Stromal cell of bone marrow (primary cell): Measurements from ENCODE around the gene FAM120C.

Source experiments
- DNase-seq: peaks from one replicate; pipeline ENCODE4 v3.0.0-alpha.2; 2012; ENCODE audit warnings: low read depth

Gene FAM120C

DNA sequence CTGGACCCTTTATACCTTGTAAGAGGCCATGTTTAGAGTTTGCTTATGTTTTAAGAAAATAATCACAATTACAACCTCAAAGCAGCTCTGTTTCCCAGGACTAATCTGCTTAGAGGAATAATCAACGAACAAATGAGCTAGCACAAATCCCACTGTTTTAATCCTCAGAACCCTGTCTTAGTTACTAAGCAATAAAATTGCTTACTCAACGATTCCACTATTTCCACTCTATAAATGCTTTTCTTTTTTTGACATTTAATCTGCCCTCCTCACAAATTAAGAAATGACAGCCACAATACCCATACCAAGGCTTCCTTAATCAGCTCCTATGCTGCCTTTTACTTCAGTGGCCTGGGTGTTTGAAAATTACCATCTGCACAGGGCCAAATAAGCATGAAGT is 48.8 kb downstream of the FAM120C start:
- no peak for DNase-seq

DNA sequence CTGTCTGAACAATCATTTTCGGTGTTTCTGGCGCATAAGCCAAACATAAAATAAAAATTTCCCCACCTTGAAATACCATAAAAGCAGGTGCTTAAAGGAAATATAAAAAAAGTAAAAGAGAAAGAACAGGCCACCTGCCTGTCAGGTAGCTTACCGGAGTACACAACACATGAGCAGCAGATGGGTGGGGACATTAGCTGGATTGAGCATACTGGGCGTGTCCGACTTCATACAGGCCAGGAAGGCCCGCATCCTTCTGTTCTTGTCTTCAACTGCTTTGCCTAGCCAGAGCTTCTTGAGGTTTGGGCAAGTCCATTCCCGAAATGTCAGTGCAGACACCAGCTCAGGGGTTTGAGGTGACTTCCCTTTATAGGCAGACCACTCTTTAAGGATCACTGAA is 66.7 kb downstream of the FAM120C start:
- no peak for DNase-seq

DNA sequence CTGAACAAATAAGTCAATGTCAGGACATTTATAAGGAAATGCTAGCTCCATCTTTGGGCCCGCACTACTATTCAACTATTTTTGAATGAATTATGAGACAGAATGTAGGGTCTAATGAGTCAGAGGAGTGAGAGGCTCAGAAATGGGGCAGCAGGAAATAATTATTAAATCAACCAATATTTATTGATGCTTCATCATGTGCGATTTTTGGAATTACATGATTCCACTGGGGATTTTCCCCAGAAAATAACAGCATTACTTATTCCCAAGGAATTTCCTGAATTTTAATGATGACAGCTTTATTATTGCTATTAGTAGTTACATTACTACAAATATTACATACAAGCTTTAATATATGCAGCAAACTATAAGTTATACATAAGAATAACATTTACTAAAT is 89.5 kb downstream of the FAM120C start:
- no peak for DNase-seq

DNA sequence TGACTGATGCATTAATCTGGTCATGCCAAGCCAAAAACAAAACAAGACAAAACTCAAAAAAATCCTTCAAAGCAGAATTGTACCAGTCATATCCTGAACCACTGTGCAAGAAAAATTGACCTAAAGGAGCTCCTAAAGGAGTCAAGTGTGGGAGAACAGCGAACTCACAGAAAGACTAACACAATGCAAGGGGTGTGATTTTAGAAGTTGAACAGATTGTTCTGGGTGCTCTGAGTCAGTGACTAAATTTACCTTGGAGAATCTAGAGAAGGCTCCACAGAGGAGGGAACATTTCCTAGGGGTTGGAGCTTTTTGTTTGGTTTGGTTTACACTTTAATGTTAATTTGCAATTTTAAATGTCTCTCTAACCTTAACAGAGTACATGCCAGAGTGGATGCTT is 89.9 kb downstream of the FAM120C start:
- no peak for DNase-seq

- DNase-seq, result no peak
Measured at GRCh38 chrX:54090880-54091279, 92.2 kb downstream of the FAM120C start.

DNA sequence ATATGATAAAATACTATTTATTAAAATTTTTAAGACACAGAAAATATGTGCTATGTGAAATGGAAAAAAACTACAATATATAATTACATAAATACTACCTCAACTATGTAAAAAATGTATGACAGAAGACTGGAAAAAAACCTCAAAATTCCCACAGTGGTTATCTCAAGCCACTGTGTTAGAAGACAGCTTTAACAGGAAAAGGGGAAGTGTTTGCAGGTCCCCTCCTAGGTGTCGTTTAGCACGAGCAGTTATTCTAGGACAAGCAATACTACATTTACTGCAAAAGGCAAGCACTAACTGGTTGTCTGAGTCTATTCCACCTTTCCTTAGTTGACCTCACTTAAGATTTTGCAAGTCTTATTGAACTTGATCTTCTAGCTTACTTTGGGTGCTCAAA is 93.9 kb downstream of the FAM120C start:
- DNase-seq, result no peak

DNA sequence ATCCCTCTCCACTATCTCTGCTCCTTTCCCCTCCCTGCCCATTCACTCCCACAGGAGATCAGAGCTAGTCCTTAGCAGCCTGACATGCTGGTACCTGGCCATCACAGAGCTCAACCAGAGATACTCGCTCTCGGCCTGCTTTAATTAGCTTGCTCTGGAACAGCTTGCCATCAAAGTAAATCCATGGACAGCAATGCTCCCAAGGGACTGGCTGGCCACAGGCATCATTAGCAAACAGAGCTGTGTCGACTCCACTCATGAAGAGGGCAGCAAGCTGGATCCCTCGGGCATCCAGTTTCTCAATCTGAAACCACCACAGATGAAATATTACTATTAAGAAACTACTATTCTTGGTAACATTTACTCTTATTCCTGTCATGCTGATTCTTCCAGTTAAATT is 95.4 kb downstream of the FAM120C start:
- no peak for DNase-seq

GRCh38 chrX:54085666-54086065 is 97.4 kb downstream of the FAM120C start:
- DNase-seq, result no peak

DNA sequence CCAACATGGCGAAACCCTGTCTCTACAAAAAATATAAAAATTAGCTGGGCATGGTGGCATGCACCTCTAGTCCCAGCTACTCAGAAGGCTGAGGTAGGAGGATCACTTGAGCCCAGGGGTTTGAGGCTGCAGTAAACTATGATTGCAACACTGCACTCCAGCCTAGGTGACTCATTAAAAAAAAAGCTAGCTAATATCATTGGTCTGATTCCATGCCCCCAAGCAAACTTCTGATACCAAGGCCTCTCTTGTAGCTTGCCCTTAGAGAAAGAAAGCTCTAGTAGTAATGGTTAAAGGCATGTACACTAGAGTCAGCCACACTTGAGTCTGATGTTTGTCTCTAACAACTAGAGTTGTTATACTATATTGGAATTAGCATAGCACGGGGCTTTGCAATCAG is 106.2 kb downstream of the FAM120C start:
- no peak for DNase-seq

DNA sequence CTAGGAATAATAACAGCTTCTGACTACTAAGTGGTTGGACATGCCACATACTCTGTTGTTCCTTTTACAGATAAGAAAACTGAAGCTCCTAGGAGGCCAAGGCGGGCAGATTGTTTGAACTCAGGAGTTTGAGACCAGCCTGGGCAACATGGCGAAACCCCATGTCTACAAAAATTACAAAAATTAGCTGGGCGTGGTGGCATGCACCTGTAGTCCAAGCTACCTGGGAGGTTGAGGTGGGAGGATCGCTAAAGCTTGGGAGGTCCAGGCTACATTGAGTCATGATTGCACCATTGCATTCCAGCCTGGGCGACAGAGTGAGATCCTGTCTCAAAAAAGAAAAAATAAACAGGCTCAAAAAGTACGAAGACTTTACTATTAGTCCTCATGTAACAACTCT is 108.2 kb downstream of the FAM120C start:
- no peak for DNase-seq

DNA sequence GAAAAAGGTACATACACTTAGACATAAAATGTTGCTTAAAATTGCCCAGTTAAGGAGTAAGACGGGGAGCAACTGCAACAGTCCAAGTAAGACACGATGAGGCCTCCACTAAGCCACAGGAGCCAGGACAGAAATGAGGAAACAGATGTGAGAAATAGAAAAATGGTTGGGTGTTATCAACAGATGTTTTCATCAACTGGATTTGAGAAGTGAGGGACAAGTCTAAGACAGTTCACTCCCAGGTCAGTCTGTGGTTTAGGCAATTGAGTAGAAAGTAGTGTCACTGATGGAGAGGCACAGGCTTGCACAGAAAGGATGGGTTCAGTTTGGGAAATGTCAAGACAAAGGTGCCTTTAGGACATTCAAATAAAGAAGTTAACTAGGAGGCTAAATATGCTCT is 115.3 kb downstream of the FAM120C start:
- no peak for DNase-seq

GRCh38 chrX:54066841-54067240 is 116.2 kb downstream of the FAM120C start:
- peak; percentile 39 for DNase-seq

DNA sequence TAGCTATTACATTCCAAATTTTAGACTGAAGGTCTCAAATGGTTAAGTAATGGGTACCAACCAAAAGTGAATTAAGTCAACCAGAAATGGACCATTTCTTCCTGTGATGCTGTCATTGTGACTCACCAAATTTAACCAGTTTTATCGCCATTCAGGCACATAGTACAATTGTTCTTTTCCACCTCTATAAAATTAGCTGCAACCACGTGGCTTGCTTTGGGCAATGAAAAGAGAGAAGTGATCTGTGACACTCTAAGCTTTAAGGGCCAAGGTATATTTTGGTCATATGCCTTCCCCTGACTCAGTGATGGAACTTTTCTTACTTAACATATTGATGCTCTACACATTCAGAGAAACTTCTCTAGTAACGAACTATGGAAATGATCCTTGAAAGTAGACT is 118.5 kb downstream of the FAM120C start:
- DNase-seq, result no peak

DNA sequence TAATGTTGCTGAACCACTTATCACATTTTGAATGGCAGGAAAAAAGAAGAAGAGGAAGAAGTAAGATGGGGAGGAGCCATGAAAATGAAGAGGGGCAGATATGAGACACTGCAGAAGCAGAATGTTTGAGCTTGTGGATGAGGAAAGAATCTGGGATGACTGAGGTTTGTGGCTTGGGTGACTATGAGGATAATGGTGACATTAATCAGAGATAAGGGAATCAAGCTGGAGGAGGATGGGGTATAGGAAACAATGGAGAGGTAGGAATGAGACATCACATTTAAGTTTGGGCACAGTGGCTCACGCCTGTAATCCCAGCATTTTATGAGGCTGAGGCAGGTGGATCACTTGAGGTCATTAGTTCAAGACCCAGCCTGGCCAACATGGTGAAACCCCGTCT is 119.7 kb downstream of the FAM120C start:
- DNase-seq, result no peak

DNA sequence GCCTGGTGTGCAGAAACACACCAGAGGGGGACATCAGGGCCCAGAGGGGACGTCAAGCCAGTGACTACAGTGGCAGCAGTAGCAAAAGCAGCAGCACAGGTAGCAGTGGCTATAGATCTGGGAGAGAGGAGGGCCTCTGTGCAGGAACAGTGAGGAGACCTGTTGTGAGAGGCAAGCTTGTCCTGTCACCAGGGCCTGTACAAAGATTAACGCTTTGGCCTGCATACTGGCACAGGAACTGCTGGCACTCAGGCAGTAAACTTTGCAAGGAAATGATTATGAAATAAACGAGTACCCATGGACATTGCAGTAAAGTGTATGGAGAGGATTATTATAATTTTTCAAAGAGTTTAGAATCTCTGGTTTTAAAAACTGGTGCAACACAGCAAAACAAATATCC is 133.3 kb downstream of the FAM120C start:
- DNase-seq, result no peak

- DNase-seq, result no peak
Measured at GRCh38 chrX:54048412-54048811, 134.6 kb downstream of the FAM120C start.

DNA sequence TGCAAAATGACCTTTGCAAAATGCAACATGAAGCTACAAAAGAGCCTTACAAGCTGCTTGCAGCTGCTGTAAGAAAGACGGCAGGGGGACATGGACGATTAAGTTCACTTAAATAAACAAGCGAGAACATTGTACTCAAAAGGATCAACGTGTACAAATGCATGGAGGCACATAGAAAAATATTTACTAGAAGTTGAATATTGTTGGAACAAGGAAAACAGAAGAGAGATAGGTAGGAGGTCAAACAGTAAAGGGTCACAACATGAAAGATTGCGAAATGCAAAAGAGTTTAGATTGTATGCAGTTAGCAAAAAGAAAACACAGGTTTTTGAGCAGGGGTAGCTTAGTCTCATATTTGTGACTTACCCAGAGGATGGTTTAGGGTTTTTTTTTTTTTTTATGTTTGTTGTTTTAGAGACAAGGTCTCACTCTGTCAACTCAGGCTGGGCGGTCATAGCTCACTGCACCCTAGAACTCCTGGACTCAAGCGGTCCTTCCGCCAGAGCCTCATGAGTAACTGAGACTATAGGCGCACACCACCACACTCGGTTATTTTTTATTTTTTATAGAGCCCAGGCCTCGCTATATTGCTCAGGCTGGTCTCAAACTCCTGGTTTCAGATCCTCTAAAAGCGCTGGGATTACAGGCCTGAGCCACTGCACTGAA is 137.4 kb downstream of the FAM120C start:
- DNase-seq, result no peak

DNA sequence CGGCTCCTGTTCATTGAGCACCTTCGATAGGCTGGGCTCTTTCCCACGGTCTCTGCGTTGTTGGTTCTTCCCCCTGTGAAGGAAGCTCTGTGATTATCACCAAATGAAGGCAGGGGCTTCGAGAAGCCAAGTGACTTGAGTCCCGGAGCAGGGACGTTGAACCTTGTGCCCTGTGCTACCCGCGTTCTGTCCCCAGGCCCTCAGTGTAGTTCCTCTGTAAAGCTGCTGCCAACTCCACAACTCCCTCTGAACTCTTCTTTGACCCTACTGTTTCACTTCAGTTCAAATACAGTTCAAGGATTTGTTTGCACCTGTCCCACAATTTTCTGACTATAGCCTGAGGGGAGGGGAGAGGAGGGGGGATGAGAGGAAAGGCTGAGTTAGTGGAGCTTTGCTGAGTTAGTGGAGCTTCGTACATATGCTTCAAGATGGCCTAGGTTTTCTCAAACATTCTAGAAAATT is 138.1 kb downstream of the FAM120C start:
- no peak for DNase-seq

GRCh38 chrX:54044126-54044876 is 138.8 kb downstream of the FAM120C start, which contains the start of gene PHF8:
Gene PHF8, minus strand, starts transcription at chrX:54044473. Its CDS starts 1,745 bp downstream, at chrX:54042728.
- DNase-seq, result peak; percentile 83

GRCh38 chrX:54043541-54044125 is 139.4 kb downstream of the FAM120C start:
- no peak for DNase-seq

DNA sequence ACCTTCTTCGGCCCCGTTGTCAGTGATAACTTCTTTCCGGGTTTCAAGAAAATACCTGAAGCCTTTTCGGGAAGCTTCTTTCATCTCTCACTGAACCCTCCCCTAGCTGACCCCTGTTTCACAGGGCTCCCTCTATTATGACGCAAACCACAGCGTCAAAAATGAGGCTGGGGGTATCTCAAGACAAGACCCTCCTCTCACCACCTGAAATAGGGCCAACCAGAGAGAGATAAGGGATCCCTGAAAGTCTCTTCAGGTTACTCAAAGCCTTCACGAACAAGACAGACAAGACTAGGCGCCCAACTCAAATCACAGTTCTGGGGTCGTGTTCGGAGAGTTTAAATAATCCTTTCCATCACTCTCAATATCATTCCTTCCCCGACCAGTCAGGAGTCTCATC is 140.0 kb downstream of the FAM120C start:
- no peak for DNase-seq

DNA sequence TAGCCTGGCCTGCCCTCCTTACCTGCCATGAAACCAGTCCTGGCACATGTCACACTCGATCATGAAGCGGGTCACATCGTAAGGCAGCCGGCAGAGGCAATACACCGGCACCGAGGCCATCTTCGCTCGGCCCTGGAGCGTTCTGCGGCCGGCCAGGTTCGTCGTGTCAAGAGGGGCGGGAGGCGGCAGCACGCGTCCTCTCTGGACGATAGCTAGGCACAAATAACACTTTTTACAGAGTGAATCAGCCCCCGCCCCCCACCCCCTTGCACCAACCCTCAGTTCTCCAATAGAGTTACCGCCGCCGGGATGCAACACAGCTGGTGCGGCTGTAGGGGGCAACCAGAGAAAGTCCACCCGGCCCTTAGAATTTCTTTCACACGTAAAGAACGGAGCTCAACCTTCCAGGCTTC is 140.4 kb downstream of the FAM120C start:
- peak; percentile 39 for DNase-seq

DNA sequence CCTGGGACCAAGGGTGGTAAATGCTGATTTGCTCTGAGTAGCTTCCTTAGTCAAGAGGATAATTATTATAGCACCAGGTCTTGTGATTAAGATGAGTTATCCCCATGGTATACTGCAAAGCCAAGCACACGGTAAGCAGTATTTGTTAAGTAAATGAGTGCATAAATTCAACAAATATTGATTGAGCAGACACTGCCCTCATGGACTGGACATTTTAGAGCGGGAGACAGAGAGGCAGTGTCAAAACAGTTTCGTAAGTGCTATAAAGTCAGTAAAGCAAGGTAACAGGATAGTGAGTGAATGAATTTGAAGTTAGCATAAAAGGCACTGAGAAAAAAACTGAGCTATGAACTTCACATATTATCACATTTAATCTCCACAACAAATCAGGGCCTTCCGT is 152.7 kb downstream of the FAM120C start:
- no peak for DNase-seq
